Measurements from ENCODE around the gene MAGI1. TPM values are rescaled to one million over a fixed set of nuclear protein-coding genes. Genes with fewer than 3 reads are reported as not detected.

The MAGI1 gene
- total RNA-seq, 3 donors from 2014 or later, result 22.1 to 94.4 (median 70.5) TPM

GRCh38 chr3:65733459-65733858 is 305.3 kb downstream of the MAGI1 start:
- H3K27ac ChIP-seq, result no peak overlapping the region
- no peaks in the 10 kb centered on the region for H3K36me3 ChIP-seq
- no peaks in the 10 kb centered on the region for H3K27me3 ChIP-seq
- no peak for TF ChIP-seq POLR2A (IDR thresholded peaks at IDR 0.05)
- no peak for TF ChIP-seq POLR2AphosphoS5 (IDR thresholded peaks at IDR 0.05)
- no peak for TF ChIP-seq CTCF (IDR thresholded peaks at IDR 0.05)
- no peaks in the 10 kb centered on the region for H3K4me1 ChIP-seq
- intact Hi-C loops (cut with DNase I; ENCODE audit: low total_unique reads), result loop anchor here (5.0 kb wide), 1 partner anchor 831 kb away; no protein-coding TSS in a partner anchor
- no peak overlapping the region for H3K4me3 ChIP-seq
- no peaks in the 10 kb centered on the region for H3K9me3 ChIP-seq
- no peak for DNase-seq (ENCODE audit: low spot score in 2 of 2)

GRCh38 chr3:65732051-65732935 is 306.4 kb downstream of the MAGI1 start:
- Histone ChIP-seq H3K27ac (no peak overlapping the region), H3K9me3 (no peaks in the 10 kb centered on the region), H3K4me3 (no peak overlapping the region), H3K36me3 (no peaks in the 10 kb centered on the region), H3K4me1 (no peaks in the 10 kb centered on the region), H3K27me3 (no peaks in the 10 kb centered on the region)
- no peak for DNase-seq (ENCODE audit: low spot score in 2 of 2)
- intact Hi-C loops (cut with DNase I; ENCODE audit: low total_unique reads), result loop anchor here (5.0 kb wide), 1 partner anchor 830 kb away; no protein-coding TSS in a partner anchor
- TF ChIP-seq POLR2A (IDR thresholded peaks at IDR 0.05) (no peak), POLR2AphosphoS5 (IDR thresholded peaks at IDR 0.05) (no peak), CTCF (IDR thresholded peaks at IDR 0.05) (peak; percentile 38 to 65 (median 55))

- Histone ChIP-seq H3K4me1 (no peaks in the 10 kb centered on the region), H3K27me3 (no peaks in the 10 kb centered on the region), H3K9me3 (no peaks in the 10 kb centered on the region), H3K36me3 (no peaks in the 10 kb centered on the region), H3K27ac (no peak overlapping the region), H3K4me3 (no peak overlapping the region)
- DNase-seq (ENCODE audit: low spot score in 2 of 2), result no peak
- TF ChIP-seq POLR2AphosphoS5 (IDR thresholded peaks at IDR 0.05) (no peak), POLR2A (IDR thresholded peaks at IDR 0.05) (no peak), CTCF (IDR thresholded peaks at IDR 0.05) (no peak)
- intact Hi-C loops (cut with DNase I; ENCODE audit: low total_unique reads), result loop anchor here (5.0 kb wide), 1 partner anchor 828 kb away; no protein-coding TSS in a partner anchor
These were observed 308.3 kb downstream of the MAGI1 start for GRCh38 chr3:65730449-65730848.

- H3K36me3 ChIP-seq, result no peaks in the 10 kb centered on the region
- H3K27ac ChIP-seq, result no peak overlapping the region
- H3K27me3 ChIP-seq, result no peaks in the 10 kb centered on the region
- no peak for DNase-seq (ENCODE audit: low spot score in 2 of 2)
- TF ChIP-seq POLR2A (IDR thresholded peaks at IDR 0.05), result no peak
- TF ChIP-seq CTCF (IDR thresholded peaks at IDR 0.05), result no peak
- TF ChIP-seq POLR2AphosphoS5 (IDR thresholded peaks at IDR 0.05), result no peak
- no peaks in the 10 kb centered on the region for H3K4me1 ChIP-seq
- H3K4me3 ChIP-seq, result no peak overlapping the region
- intact Hi-C loops (cut with DNase I; ENCODE audit: low total_unique reads), result loop anchor here (5.0 kb wide), 1 partner anchor 828 kb away; no protein-coding TSS in a partner anchor
- no peaks in the 10 kb centered on the region for H3K9me3 ChIP-seq
These were observed 308.7 kb downstream of the MAGI1 start for GRCh38 chr3:65729973-65730372.

- H3K9me3 ChIP-seq, result no peaks in the 10 kb centered on the region
- DNase-seq (ENCODE audit: low spot score in 2 of 2), result no peak
- no peaks in the 10 kb centered on the region for H3K4me1 ChIP-seq
- no peaks in the 10 kb centered on the region for H3K27me3 ChIP-seq
- intact Hi-C loops (cut with DNase I; ENCODE audit: low total_unique reads), result no loop called here
- H3K4me3 ChIP-seq, result no peak overlapping the region
- TF ChIP-seq POLR2AphosphoS5 (IDR thresholded peaks at IDR 0.05) (peak in 1 of 3 donors; percentile 24), CTCF (IDR thresholded peaks at IDR 0.05) (no peak)
- no peak overlapping the region for H3K27ac ChIP-seq
- no peaks in the 10 kb centered on the region for H3K36me3 ChIP-seq
These were observed 309.2 kb downstream of the MAGI1 start for GRCh38 chr3:65729555-65729954.

Data from breast epithelium (tissue), 4 donors.